RPMI8226 (cell line): ENCODE results near the gene TIAM1.

Experiments used
- DNase-seq: peaks from one replicate; pipeline ENCODE4 v3.0.0-alpha.2; 2015

The TIAM1 gene

DNA sequence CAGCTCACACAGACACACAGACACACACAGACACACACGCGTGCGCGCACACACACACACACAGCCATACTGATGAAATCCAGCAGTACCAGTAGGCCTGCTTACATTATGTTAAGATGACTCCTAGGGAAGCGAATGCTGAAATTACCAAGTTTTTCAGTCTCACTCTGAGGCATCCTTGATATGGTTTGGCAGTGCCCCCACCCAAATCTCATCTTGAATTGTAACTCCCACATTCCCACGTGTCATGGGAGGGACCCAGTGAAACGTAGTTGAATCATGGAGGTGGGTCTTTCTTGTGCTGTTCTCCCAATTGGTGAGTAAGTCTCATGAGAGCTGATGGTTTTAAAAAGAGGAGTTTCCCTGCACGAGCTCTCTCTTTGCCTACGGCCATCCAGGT is 64.1 kb downstream of the TIAM1 start:
- DNase-seq: no peak

DNA sequence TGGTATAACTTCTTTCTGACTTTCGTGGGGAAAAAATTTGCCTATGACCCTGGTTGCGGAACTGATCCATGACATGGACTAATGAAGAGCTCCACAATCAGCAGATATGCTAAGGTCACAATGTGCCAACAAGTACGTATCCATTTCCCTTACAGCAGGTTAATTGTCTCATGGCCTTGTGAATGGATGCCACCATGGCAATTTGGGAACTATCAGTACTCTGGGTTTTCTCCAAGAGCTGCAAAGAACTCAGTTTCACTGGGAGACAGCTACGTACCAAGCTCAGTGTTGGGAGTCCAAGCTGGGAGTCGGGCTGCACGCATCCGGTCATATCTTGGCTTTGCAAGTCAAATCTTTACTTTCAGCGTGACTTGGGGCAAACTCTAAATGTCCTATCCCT is 64.8 kb downstream of the TIAM1 start:
- no peak for DNase-seq

DNA sequence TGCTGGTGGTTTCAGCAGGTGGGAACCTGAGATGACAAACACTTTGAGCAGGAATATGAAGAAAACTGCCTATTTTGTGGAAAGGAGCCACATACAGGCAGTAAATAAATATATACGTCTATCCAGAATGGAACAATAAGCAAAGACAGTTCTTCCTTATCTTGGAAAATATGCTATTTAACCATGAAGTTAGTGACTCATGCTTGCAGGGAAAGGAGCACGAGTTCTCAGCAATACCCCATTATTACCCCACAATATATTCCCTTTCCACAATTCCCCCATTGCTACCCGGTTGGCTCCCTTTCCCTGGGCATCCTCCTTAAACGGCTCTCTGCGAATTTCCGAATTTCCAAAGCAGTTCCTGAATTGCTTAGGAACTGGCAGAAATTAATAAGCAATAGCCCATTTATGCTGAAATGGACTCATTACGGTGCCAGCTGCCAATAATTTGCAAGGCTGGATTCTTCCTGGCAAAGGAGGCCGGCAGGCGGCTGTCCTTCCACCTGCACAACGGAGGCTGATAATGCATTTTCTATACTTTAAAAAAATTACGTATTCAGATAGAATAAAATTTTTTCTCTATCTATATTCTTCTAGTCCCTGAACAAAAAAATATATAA is 65.4 kb downstream of the TIAM1 start:
- no peak for DNase-seq

GRCh38 chr21:31276663-31277062 is 67.4 kb downstream of the TIAM1 start:
- no peak for DNase-seq

DNA sequence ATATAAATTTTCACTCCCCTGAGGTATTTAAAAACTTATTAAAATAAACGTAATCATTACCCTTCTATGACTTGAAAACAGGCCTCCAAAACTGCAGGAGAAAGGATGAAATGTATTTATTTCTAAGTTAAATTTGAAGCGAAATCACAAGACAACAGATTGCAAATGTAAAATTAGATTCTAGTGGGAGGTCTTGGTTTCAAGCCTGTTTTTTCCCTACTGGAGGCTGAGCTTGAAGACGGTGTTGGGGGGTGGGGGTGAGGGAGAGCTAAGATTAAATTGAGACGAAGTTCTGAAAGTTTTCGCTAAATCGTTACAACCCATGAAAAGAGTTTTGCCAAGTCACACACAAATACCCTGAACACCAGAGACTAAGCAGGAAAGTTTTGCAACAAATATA is 68.2 kb downstream of the TIAM1 start:
- DNase-seq: no peak

GRCh38 chr21:31273278-31273677 is 70.8 kb downstream of the TIAM1 start:
- no peak for DNase-seq

GRCh38 chr21:31268090-31268489 is 76.0 kb downstream of the TIAM1 start:
- no peak for DNase-seq

DNA sequence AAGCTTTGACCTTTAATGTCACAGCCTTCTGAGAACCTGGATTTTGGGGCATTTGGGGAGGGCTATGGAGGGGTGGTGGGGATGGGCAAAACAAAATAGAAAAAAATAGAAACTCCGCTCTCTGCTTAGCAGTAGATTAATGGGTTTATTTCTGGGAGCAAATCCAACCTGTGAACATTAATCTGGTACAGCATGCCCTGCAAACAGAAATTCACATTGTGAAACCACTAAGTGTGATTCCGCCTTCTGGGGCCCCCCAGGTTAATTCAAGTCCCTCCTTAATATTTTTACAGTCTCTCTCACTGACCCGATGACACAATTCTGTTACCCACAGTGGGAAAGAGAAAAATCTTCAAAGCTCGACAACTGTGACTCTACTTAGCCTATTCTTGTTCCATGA is 76.4 kb downstream of the TIAM1 start:
- DNase-seq: no peak

DNA sequence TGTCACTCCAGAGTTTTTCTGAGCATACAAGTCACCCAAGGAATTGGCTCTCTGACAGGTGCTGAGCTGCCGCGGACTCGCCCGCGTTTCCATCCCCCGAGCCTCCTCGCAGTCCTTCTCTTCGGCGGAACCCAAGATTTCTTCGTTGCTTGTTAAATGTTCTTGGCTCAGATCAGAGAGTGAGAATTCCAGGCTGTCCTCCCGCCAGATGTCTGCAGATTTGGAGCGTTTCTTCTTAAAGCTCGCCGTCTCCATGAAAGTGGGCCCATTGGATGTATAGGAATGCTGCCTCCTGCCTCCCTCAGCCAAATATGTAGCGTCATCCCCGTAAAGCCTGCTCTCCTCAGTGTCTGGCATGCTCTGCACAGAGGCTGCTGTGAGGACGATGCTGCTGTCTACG is 77.8 kb downstream of the TIAM1 start:
- no peak for DNase-seq

GRCh38 chr21:31265366-31266013 is 78.6 kb downstream of the TIAM1 start:
- DNase-seq: no peak

DNA sequence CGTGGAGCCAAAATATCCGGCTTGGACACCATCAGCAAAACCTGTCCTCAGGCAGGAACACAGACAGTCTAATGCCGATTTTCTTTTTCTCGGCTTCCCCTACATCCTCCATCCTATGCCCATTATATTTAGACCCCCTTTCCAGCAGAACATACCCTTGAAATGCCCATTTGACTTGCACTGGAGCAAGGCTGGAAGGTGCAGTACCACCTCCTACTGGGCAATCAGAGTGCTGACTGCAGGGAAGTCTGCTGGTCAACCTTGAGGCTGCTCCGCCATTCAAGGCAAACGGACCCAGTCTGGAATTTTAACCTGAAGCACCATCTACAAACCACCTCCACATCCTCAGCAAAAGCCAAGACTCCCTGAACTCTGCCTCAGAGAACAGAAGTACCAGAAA is 79.5 kb downstream of the TIAM1 start:
- DNase-seq: no peak

DNA sequence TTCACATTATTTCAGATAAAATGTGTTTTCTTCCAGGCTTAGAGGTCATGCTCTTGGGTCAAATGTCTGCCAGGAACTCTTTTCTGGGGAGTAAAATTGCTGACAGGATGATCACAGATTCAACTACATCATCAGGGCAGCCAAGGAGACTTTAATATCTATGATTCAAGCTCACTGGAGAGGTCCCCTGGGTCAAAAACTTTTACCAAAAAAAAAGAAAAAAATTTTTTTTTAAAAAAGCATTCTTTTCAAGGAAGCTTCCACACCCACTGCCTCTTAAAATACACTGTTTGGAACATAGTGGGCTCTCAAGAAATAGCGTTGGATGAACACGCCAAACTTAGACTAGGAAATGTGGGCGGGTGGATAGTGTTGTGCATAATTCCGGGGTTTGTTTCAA is 81.3 kb downstream of the TIAM1 start:
- no peak for DNase-seq

DNA sequence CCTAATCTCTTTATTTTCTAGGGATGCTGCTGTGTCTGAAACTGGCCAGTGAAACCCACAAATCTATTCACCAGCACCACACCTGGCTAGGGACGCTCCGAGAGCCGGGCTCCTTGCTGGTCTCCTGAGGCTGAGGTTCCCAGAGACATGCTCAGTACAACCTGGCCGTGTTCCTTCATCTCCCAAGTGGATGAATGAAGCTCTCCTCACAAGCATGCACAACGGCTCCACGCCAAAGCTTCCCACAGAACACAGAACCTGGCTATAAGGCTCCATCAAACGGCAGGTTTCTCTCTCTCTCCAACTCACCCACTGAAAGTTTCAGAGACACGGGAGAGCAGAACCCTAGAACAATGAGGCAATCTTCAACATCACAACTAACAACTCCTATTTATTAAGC is 82.3 kb downstream of the TIAM1 start:
- DNase-seq: no peak

DNA sequence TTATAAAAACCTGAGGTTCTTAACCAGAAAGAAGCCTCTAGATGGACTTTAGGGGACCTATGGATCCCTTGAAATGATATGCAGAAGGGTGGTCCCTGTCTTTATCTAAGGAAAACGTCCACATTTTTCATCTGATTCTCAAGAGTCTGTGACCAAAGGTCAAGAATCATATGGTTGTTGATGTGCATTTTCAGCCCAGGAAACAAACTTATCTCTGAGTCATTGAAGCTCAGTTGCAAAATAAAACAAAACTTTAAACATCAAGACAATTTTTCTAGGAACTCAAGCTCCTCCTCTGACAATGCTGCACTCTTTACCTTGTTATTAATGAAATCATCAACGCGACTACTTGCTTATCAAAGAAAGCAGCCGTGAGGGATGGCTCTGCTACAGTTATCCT is 83.3 kb downstream of the TIAM1 start:
- no peak for DNase-seq

DNA sequence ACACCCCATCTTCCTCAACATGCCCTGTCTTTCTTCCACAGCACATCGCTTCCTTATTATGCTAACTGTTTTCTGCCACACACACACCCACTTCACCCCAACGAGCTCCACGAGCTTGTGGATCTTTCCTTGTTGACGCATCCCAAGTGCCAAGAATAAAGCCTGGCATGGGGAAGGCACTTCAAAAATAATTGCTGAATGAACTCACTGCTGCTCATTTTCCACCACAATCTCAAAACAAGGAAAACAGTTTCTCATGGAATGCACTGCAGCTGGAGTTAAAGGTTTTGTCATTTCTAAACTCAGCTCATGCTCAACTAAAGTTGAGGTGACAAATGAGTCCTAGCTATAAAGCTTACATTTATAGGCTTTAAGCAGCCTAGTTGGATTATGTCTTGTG is 86.0 kb downstream of the TIAM1 start:
- no peak for DNase-seq

- no peak for DNase-seq
Observed at GRCh38 chr21:31257265-31257664, 86.8 kb downstream of the TIAM1 start.

GRCh38 chr21:31255896-31256295 is 88.2 kb downstream of the TIAM1 start:
- no peak for DNase-seq

GRCh38 chr21:31255036-31255435 is 89.0 kb downstream of the TIAM1 start:
- DNase-seq: no peak

- DNase-seq: no peak
Observed at GRCh38 chr21:31254131-31254530, 89.9 kb downstream of the TIAM1 start.

DNA sequence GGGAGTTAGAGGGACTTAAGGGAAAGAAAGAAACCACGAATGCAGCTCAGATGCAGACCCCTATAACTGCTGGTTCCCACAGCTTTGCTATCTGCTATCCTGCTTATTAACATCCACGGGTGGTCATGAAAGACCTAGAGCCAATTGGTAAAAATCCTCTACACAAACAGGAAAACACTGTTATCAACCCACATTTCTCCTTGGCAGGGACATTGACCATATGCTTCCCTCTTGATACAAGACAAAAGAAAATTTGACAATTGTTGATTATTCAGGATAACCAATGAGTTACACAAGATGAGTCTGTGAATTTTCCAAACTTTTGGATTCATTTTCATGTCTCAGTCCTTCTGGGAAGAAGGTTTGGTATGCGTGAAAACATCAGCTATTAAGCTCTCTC is 90.4 kb downstream of the TIAM1 start:
- no peak for DNase-seq

DNA sequence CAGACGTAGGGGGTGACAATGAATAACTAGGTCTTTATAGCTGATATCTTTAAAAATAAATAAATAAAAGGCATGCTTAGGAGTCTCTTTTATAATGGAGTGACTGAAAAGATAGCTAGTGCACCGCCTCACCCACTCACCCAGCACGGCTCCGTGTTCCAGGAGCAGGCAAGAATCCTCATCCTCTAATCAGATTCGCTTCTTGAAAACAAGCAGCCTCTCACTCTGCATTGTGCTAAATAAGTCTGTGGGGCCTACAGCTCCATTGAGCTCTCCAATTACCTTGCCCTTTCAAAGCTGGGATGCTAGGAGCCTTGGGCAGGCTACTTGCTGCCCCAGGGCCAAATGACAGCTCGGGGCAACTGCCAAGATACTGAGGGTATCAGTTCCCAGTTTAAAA is 91.5 kb downstream of the TIAM1 start:
- no peak for DNase-seq

GRCh38 chr21:31252091-31252490 is 92.0 kb downstream of the TIAM1 start:
- DNase-seq: no peak

DNA sequence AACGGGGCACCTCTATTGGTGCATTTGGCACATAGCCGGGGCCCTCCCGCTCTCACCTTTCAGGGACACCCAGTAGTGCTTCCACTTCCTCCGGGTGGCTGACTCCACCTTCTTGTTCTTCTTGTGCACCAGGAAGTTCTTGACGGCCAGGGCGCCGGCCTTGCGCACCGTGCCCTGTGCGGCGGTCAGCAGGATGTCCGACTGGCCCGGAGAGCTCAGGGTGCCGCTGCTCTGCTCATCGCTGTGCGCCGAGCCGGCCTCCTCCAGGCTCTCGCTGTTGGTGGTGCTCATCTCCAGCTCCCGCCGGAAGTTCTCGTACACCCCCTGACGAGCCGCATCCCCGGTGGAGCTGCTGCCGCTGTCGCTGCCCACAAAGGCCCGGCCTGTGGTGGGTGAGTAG is 92.4 kb downstream of the TIAM1 start:
- no peak for DNase-seq

GRCh38 chr21:31248598-31248997 is 95.5 kb downstream of the TIAM1 start:
- DNase-seq: no peak

- no peak for DNase-seq
Observed at GRCh38 chr21:31243611-31244010, 100.5 kb downstream of the TIAM1 start.
